ENCODE measurements around the gene KSR2.
A peak's percentile ranks its signal among the peaks of the same experiment; 100 is the strongest.

Gene KSR2

DNA sequence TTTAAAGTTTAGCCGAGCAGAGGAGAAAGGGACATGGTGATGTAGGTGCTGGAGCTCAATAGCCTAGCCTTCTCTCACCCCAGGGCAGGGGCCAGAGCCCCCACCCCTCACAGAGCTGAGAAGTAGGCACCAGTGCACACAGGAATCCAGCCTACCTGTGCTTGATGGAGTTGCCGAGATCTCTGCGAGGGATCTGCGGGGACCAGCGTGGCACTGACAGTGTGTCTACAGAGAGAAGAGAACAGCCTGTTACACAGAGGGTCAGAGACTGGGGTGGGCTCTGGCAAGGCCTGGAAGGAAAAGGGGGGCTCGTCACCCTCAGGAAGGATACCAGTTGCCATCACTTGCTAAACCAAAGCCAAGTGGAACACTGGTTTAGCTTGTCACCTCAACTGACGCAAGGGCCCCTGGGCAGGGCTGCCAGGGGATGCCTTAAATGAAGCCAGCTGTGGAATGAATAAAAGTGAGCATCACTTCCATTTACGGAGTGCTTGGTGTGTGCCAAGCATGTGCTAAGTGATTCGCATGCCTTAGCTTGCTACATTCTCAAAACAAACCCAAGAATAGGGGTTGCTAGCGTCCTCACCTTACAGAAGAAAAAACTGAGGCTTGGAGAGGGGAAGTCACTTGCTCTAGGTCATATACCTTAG is 386.5 kb downstream of the KSR2 start:
- DNase-seq (ENCODE audit: low read depth, low spot score), result no peak

DNA sequence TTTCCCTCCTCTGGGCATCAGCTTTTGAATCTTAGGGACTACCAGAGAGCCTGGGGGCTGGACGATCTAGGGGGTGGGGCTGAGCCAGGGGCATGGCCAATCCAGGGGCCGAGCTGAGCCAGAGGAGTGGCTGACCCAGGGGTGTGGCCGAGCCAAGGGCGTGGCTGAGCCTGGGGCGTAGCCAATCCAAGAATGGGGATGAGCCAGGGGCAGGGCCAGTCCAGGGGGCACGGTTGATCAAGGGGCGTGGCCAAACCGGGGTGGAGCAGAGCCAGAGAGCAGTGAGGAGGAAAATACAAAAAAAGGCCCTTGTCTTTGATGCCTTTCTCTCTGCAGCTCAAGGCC is 388.1 kb downstream of the KSR2 start:
- DNase-seq (ENCODE audit: low read depth, low spot score), result peak; percentile 72

DNA sequence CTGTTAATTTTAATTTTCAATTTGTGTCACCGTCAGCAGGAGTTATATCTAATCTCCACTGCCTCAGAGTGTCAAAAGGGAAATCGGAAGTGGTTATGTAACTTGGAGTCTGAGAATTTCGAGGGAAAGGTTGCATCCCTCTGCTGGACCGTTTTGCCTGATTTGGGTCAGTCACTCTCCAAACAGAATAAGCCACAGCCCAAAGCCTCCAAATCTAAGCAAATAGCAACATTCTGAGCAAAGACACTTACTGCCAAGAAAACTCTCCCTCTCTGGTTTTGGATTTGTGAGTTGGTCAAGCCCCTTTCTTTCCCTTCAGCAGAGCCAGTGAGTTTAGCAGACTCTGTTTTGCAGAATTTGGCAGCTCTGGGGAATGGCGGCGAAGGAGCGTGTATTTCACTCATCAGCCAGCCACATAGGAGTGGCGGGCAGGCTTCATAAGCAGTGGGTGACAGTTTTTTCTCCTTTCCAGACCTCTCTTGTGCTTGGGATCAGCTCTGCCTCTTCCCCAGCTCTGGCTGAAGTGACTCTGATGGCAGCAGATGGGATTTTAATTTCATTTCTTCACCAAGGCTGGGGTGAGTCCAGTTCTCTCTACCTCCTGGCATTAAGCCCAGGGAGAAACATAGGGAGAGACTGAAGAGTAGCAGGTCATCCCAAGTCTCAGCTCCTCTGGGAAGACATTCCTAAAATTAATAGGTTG is 388.6 kb downstream of the KSR2 start:
- no peak for DNase-seq (ENCODE audit: low read depth, low spot score)

DNA sequence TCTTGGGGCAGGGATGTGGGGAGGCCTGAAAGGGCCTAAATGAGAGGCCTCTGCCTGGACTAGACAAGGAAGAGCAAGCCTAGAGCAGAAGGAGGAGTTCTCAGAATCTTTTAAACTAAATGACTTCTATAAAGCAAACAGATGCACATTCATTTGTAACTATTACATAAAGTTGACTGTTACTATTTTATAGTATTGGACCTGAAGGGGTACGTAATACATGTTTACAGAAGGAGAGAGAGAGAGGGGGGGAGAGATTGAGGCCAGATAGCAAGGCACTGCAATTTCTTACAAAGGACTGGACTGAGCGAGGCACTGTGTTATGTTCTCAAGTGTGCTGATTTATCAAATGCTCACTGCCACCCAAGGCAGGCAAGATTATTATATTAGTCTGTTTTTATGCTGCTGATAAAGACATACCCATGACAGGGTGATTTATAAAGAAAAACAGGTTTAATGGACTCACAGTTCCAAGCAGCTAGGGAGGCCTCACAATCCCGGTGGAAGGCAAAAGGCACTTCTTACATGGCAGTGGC is 391.6 kb downstream of the KSR2 start:
- no peak for DNase-seq (ENCODE audit: low read depth, low spot score)

DNA sequence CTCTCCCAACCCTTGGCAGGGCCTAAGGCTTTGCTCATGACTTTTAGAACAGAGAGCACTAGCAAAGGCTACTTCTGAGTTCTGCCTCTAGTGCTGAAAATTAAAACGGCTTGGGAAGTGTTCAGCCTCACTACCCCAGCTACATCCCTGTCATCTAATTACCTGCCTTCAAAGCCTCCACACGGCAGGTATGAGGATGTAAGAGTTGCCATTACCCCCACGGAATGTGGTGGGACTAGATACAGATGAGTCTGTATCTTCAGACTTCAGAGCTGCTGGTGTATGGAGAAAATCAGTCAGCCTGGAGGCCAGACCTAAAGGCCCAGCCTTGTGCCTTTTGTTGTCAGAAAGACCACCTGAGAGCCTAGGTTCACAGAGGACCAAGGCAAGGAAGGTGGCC is 392.7 kb downstream of the KSR2 start:
- no peak for DNase-seq (ENCODE audit: low read depth, low spot score)

DNA sequence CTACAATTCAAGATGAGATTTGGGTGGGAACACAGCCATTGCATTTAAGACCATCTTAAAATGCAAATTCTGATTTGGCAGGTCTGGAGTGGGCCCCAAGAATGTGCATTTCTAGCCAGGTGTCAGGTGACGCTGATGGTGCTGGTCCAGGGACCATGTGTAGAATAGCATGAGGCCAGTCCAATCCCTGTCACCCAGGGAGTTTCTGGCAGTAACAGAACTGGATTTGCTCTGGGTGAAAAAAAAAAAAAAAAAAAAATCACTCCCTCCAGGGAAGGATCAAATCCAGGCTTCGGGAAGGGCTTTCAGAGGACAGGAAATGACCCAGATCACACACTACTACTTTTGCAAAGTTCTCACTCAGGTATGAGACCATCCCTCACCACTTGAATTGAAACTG is 394.1 kb downstream of the KSR2 start:
- DNase-seq (ENCODE audit: low read depth, low spot score), result no peak

DNA sequence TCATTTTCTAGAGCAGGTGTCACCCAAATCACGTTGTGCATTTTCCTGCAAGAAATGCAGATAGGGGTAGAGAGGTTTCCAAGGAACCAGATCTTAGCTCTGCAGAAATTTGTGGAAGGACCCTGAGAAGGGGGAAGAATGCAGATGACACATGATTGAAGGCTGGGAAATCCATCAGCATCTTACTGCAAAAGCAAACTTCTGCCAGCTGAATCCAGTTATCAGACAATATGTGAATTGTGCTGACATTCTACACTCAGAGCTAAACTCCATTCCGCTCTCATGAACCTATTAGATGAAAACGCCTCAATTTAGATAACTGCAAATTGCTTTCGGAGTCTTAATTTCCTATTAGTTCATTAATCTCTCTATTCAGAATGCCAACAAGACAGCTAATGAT is 396.0 kb downstream of the KSR2 start:
- no peak for DNase-seq (ENCODE audit: low read depth, low spot score)

DNA sequence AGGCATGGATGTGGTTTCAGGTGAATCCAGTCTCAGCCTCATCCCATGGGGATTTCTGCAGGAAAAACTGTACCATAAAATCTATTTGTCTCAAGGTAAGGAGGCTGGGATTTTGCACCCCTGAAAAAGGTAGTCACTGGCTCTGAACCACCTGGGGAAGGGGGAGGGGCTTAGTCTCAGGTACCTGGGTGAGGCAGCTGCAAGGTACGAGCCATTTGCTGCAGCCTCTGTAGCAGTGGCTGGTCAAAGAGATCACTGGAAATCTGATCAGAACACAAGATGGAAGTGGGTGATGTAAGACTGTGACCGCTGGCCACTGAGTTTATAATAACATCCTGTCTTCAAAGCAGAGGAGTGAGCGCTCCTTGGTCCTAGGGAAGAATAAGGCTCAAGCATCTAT is 397.5 kb downstream of the KSR2 start:
- DNase-seq (ENCODE audit: low read depth, low spot score), result no peak

DNA sequence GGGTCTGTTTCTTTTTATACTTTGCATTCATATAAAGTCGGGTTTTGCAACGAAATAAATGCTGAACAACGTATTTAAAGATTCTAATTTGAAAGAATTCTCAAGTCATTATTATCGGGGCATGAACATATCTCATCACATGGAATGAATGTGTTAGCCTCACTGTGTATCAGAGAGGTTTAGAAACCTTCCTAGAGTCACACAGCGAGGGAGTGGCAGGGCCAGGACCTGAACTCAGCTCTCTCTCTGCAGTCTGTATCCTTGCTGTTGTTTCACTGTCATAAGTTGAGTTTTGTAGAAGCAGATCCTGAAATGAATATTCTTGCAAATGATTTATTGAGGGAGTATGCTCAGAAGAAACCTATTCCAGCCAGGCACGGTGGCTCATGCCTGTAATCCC is 398.2 kb downstream of the KSR2 start:
- no peak for DNase-seq (ENCODE audit: low read depth, low spot score)

DNA sequence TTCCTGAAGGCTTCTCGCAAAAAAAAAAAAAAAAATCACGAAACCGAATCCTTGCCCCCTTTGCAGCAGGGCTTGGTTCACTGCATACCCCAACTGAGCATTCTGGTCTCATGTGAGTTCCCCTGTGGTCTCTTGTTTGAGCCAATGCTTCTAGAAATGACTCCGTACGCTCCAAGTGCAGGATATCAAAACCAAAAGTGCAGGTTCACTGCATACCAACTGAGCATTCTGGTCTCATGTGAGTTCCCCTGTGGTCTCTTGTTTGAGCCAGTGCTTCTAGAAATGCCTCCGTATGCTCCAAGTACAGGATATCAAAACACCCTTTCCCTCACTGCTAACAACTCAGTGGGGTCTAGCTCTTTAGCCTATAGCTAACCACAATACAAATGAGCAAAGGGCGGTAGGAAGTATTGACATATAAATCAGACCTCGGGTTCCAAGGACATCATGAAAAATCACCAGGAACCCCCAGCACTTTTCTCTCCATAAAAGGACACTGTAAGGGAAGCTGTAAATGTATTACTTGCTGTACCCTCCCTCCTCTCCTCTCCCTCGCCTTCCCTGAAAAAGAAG is 401.1 kb downstream of the KSR2 start:
- no peak for DNase-seq (ENCODE audit: low read depth, low spot score)

DNA sequence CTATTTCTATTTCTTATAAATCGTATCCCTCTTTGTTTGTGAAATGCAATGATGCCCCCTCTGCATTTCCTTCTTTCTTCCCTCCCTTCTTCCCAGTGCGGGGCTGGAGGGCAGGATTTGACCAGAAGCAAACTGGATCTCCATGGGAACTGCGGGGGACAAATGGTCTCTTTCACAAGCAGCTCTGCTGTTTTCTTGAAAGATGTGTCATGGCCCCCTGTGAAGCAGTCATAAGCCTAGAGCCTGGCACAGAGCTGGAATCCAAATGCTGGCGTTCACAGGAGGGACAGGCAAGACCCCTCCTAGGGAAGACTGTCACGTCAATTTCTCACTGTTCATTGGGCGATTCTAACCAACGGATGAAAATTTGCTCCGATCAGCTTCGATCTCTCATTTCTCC is 403.9 kb downstream of the KSR2 start:
- no peak for DNase-seq (ENCODE audit: low read depth, low spot score)

DNA sequence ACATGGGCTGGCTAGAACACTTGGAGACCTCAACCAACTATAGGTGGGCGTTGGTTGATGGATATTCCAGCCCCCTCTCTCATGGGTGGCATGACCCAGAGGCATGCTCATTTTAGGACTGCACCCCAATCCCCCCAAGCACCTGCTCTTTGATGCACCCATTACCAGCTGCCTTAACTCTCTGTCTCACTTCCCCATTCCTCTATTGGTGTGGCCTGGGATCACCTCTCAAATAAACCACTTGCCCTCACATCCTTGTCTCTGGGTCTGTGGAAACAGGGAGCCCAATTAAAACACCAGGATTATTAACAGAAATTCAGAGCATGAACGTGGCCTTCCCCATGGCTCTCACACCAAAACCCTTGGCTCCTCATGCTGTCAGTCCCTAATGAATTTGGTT is 405.1 kb downstream of the KSR2 start:
- no peak for DNase-seq (ENCODE audit: low read depth, low spot score)

DNA sequence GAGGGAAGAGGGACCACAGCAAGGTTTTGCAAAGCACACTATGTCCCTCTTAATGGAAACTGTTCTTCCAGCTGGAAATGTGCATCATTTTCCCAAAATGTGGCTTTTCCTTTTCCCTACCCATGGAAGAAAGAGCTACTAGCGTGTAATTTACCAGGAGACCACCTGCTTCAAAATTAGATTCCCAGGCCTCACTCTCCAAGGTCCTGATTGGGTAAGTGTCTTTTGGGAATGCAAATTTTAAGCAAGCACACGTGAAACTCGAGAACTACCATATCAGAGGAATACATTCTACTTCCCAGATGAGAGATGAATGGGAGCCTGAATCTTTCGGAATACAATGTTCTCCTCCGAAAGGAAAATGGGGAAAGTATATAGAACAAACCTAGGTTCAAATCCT is 405.8 kb downstream of the KSR2 start:
- DNase-seq (ENCODE audit: low read depth, low spot score), result no peak

DNA sequence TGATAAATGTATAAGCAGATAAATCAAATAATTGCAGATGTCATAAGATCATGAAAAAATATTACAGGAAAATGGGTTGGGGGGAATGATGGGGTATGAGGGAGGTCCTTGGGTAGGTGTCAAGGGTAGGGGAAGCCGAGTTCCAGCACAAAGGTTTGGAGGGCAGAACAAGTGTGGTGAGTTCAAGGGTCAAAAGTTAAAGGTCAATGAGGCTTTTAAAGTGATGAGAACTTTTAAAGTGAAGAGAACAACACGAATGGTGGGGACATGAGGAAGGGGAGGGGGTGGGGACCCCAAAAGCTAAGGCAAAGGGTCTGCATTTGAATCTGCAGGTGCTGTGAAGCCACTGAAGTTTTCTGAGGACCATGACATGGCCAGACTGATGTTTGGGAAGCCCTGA is 406.8 kb downstream of the KSR2 start:
- no peak for DNase-seq (ENCODE audit: low read depth, low spot score)

DNA sequence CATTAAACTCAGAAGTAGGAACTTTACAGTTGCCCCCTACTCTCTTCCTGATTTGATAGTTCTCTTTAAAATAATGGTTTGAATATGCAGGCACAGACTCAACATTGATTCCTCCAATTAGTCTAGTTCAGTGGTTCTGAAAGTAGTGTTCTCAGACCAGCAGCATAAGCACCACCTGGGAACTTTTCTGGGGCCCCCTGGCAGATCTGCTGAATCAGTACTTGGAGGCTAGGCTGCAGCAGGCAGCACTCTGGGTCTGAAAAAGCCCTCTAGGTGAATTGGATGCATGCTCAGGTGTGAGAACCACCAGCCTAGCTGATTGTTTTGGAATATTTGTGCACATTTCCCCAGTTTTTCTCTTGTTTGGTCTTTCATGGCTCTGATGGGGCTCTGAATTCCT is 408.8 kb downstream of the KSR2 start:
- no peak for DNase-seq (ENCODE audit: low read depth, low spot score)

DNA sequence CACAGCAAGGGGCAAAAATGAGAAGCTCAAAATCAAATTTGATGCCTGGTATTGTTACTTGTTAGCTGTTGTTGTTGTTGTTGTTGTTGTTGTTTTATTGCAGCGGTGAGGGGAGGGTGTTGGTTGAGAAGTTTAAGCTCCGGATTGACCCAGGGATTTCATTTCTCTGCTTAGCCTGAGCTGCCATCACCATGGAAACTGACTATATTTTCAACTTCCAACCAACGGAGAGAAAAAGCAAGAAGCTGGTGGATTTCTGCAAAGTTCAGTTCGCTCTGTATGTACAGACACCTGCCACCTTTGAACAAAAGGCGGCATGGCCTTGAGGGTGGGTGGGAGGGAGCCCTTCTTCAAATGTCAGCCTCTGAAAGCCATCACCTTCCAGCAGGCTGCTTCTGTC is 412.9 kb downstream of the KSR2 start:
- DNase-seq (ENCODE audit: low read depth, low spot score), result no peak

DNA sequence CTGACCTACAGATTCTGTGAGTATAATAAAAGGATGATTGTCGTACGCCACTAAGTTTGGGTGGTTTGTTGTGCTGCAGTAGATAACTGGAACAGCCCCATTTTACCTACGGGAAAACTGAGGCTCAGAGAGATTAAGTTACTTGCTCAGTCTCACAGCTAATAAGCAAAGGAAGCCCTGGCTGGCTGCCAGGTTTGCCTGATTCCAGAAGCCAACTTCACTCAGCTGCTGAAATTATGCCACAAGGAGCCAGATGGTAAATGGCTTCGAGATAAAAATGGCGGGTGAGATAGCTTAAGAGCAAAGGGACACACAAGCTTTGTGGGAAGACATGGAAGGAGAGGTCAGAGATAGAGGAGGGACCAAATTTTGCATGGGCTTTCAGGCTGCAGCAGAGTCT is 415.8 kb downstream of the KSR2 start:
- DNase-seq (ENCODE audit: low read depth, low spot score), result no peak

DNA sequence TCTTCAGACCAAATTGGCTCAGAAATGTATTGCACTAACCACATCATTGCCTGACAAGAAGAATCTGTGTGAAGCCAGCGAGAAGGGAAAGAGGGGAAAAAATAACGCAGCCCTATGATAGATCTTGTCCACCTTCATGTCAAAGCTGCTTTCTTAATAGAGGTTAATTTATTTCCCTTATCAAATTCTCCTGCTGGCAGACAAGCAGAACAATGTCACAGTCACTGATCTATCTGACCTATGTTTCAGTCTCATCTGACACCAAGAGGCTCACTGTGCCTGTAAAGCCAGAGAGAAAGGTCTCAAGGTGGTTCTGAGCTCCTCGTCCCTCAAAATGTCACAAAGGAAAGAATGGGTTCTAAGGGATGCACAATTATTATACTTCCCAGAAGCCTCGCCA is 417.1 kb downstream of the KSR2 start:
- no peak for DNase-seq (ENCODE audit: low read depth, low spot score)

DNA sequence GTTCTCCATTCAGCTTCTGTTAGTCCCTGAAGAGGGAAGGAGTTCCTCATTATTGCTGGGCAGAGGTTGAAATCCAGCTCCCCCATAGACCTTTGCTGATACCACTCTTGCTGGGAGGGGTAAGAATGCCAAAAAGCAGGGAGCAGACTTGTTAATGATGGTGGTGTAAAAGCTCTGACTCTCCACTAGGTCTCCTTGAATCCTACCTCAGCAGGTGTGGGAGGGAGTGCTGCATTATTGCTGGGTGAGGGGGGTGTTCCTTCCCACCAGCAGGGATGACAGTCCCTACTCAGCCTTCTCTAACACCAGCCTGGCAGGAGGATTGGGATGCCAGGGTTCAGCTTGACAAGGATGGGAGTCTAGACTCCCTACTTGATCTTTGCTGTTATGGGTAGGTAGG is 421.6 kb downstream of the KSR2 start:
- no peak for DNase-seq (ENCODE audit: low read depth, low spot score)

DNA sequence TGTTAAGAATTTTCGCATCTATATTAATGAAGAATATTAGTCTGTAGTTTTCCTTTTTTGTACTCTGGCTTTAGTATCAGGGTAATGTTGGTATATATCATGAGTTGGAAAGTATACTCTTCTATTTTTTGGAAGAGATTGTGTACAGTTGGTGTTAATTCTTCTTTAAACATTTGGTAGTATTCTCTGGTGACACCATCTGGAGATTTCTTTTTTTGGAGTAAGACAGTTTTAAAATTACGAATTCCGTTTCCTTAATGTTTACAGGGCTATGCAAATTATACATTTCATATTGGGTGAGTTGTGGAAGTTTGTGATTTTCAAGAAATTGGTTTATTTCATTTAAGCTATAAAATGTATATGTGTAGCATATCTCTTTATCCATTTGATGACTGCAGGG is 423.6 kb downstream of the KSR2 start:
- DNase-seq (ENCODE audit: low read depth, low spot score), result no peak

DNA sequence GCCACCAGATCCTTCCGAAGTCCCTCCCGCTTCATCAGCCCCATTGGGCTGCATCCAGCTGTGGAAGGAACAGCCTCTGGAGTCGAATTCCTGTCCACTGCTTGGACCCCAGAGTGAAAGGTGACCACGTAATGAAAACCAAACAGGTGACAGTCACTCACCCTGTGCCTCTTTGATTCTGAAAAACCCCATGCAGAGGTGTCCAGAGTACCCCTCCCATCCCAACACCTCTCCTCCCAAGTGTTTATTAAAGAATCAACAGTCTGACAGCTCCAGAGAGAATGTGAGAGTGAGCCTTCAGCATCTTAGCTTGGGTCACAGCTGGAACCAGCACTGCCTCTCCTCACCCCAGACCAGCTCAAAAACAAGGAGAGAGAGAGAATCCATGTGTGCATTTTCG is 428.8 kb downstream of the KSR2 start:
- no peak for DNase-seq (ENCODE audit: low read depth, low spot score)

DNA sequence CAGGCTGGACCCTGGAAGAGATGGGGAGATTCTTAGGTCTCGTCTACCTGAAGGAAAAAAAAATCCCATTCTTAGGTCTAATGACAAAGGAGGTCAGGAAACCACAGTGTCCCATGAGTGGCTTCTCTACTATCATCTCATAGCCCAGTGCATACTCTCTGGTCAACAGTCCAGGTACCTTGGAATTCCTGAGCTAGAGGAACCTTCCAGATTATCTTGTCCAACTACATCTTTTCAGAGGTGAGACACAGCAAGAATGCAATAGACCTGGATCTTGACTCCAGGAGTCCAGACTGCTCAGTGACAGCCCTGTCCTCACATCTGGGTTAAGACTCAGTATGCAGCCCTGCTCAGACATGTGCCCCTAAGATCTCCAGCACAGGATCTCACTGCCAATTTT is 429.9 kb downstream of the KSR2 start:
- DNase-seq (ENCODE audit: low read depth, low spot score), result no peak

DNA sequence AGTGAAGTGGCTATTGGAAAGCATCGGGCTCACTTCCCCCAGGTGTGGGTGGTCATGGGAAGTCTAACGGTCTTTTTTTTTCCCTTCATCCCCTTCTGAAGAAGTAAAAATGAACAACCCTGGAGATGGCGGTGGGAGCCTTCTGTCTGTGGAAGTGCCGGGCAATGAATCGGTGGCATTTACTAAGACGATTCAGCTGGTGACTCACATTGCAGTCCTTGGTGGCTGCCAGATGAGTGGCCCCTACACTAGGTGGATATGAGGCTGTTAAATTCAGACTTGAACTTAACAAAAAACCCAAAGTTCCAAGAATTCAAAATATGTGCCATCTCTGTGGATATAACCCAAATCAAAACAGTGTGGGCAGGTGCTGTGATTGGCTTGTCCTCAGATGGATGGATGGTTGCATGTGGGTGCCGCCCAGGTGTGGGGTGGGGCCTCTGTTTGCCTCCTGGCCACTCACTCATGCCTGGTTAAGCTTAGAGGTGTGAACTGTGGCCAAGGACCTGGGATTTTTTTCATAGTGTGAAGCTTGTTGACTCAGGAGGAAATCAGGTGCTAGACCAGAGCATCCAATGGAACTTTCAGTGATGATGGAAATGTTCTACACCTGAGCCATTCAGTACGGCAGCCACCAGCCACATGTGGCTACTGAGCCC is 430.6 kb downstream of the KSR2 start:
- DNase-seq (ENCODE audit: low read depth, low spot score), result no peak
